ENCODE measurements around the gene ZSWIM1. TPM values are rescaled to one million over a fixed set of nuclear protein-coding genes. Genes with fewer than 3 reads are reported as not detected.
A peak's percentile ranks its signal among the peaks of the same experiment; 100 is the strongest.

Gene ZSWIM1
- total and polyA plus RNA-seq, 10 donors = 3.7 to 16.1 (median 11.1) TPM

DNA sequence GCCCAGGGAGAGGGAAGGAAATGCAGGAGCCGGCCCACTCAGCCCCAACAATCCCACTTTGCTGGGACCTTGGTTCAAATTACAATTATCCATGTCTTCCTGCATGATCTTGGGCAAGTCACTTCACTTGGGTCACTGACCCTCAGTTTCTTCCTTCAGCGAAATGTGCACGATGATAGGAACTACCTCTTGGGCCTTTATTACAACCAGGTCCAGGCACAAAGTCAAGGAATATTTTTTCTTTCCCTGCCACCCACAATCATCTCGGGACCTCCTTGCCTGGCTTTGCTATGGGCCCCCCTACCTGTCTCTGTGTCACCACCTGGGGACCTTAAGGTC lies 31.3 kb downstream of the ZSWIM1 start:
- DNase-seq = no peak
- H3K4me3 ChIP-seq = peak overlapping the region in 6 of 8 donors; percentile 35 to 78 (median 46)
- peaks cover 14 to 59% (median 34%) of the 10 kb centered on the region in 6 donors for H3K4me1 ChIP-seq
- H3K36me3 ChIP-seq = no peaks in the 10 kb centered on the region
- H3K9me3 ChIP-seq = no peaks in the 10 kb centered on the region
- WGBS, 5 donors = 25 to 37% (median 32%) methylated on average over 4 of the region's 4 CpGs
- peak overlapping the region in 6 of 8 donors; percentile 56 to 86 (median 80) for H3K27ac ChIP-seq
- TF ChIP-seq POLR2A (IDR thresholded peaks at IDR 0.05) = no peak
- TF ChIP-seq CTCF (IDR thresholded peaks at IDR 0.05 in 8 of 11, conservative IDR thresholded peaks at IDR 0.05 in 3 of 11) = no peak
- TF ChIP-seq POLR2AphosphoS5 (IDR thresholded peaks at IDR 0.05) = no peak
- intact Hi-C loops (cut with DNase I; ENCODE audit: low total_unique reads) = no loop called here
- peaks cover 0 to 36% (median 5%) of the 10 kb centered on the region in 7 donors for H3K27me3 ChIP-seq (replicated peaks in 1 of 7)

- H3K36me3 ChIP-seq = no peaks in the 10 kb centered on the region
- H3K4me1 ChIP-seq = peaks cover 14 to 65% (median 40%) of the 10 kb centered on the region in 6 donors
- intact Hi-C loops (cut with DNase I; ENCODE audit: low total_unique reads) = no loop called here
- TF ChIP-seq POLR2AphosphoS5 (IDR thresholded peaks at IDR 0.05) = no peak
- TF ChIP-seq CTCF (IDR thresholded peaks at IDR 0.05 in 8 of 11, conservative IDR thresholded peaks at IDR 0.05 in 3 of 11) = no peak
- no peak for TF ChIP-seq POLR2A (IDR thresholded peaks at IDR 0.05)
- H3K4me3 ChIP-seq = no peak overlapping the region
- peak overlapping the region in 1 of 8 donors; percentile 27 for H3K27ac ChIP-seq
- H3K9me3 ChIP-seq = no peaks in the 10 kb centered on the region
- peaks cover 0 to 36% (median 5%) of the 10 kb centered on the region in 7 donors for H3K27me3 ChIP-seq (replicated peaks in 1 of 7)
- 35 to 63% (median 49%) methylated on average over 5 of the region's 5 CpGs for WGBS, 5 donors
- DNase-seq = no peak
Observed at GRCh38 chr20:45913116-45913515, 32.1 kb downstream of the ZSWIM1 start.

DNA sequence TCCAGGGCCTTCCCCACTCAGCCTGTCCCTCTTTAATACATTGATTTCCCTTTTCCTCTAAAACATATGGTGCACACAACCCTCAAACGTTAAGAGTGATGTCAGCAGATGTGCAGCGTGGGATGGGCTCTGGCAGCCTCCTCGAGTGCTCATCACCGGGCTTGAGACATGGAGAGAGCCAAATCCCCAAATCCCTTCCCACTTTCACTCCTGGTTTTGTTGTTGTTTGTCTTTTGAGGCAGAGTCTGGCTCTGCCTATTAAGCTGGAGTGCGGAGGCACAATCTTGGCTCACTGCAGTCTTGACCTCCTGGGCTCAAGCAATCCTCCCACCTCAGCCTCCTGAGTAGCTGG lies 36.7 kb downstream of the ZSWIM1 start:
- peaks cover 0 to 71% (median 34%) of the 10 kb centered on the region in 6 donors for H3K4me1 ChIP-seq
- TF ChIP-seq POLR2AphosphoS5 (IDR thresholded peaks at IDR 0.05) (no peak), CTCF (IDR thresholded peaks at IDR 0.05 in 8 of 11, conservative IDR thresholded peaks at IDR 0.05 in 3 of 11) (no peak), POLR2A (IDR thresholded peaks at IDR 0.05) (no peak)
- DNase-seq = no peak
- WGBS, 5 donors = 51 to 76% (median 71%) methylated on average over 5 of the region's 5 CpGs
- H3K4me3 ChIP-seq = no peak overlapping the region
- intact Hi-C loops (cut with DNase I; ENCODE audit: low total_unique reads) = no loop called here
- peaks cover 0 to 20% (median 0%) of the 10 kb centered on the region in 7 donors for H3K27me3 ChIP-seq (replicated peaks in 1 of 7)
- H3K36me3 ChIP-seq = no peaks in the 10 kb centered on the region
- peak overlapping the region in 6 of 8 donors; percentile 55 to 80 (median 62) for H3K27ac ChIP-seq
- no peaks in the 10 kb centered on the region for H3K9me3 ChIP-seq

DNA sequence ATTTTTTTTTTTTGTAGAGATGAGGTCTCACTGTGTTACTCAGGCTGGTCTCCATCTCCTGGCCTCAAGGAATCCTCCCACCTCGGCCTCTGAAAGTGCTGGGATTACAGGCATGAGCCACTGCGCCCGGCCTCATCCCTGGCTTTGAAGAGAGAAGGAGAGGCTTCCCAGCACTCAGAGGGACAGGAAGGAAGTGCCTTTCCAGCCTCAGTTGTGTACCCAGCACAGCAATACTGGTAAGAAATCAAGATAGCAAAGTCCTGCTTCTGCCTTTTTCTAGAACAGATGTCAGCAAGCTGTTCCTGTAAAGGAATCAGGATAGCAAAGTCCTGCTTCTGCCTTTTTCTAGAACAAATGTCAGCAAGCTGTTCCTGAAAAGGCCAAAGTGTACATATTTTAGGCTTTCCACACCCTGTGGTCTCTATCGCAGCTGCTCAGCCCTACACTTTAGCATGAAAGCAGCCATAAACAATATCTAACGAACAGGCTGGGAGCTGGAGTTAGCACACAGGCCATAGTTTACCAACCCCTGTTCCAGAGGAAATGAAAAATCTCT lies 37.2 kb downstream of the ZSWIM1 start:
- WGBS, 5 donors = 53 to 75% (median 66%) methylated on average over 5 of the region's 5 CpGs
- H3K36me3 ChIP-seq = no peaks in the 10 kb centered on the region
- H3K4me1 ChIP-seq = peaks cover 0 to 71% (median 32%) of the 10 kb centered on the region in 6 donors
- no peaks in the 10 kb centered on the region for H3K9me3 ChIP-seq
- H3K4me3 ChIP-seq = no peak overlapping the region
- peaks cover 0 to 15% (median 0%) of the 10 kb centered on the region in 7 donors for H3K27me3 ChIP-seq (replicated peaks in 1 of 7)
- H3K27ac ChIP-seq = peak overlapping the region in 7 of 8 donors; percentile 4 to 80 (median 62)
- no peak for DNase-seq
- intact Hi-C loops (cut with DNase I; ENCODE audit: low total_unique reads) = no loop called here
- TF ChIP-seq POLR2AphosphoS5 (IDR thresholded peaks at IDR 0.05) (peak in 1 of 3 donors; percentile 18), POLR2A (IDR thresholded peaks at IDR 0.05) (no peak), CTCF (IDR thresholded peaks at IDR 0.05 in 8 of 11, conservative IDR thresholded peaks at IDR 0.05 in 3 of 11) (no peak)
